M059J (cell line): ENCODE measurements around the gene RAB3B. TPM values are rescaled to one million over a fixed set of nuclear protein-coding genes. Genes with fewer than 3 reads are reported as not detected.
"Not testable (repeated sequence)": the region's sequence is repeated elsewhere in the genome, so short reads cannot be mapped to it uniquely, and the experiment has no call there.

Source experiments
- DNase-seq: peaks from one replicate; pipeline ENCODE4 v3.0.0-alpha.2; 2012; ENCODE audit warnings: low read depth
- total RNA-seq: library from RNA; depleted of rRNA; stranded (reverse); fragments of >200 nt; shearing (Covaris generic); gene quantifications from 2 replicates; pipeline ENCODE4 v1.2.3, GENCODE V29; 2014

RAB3B gene
- total RNA-seq, 1 experiment from 2014 or later: 12.6 TPM

DNA sequence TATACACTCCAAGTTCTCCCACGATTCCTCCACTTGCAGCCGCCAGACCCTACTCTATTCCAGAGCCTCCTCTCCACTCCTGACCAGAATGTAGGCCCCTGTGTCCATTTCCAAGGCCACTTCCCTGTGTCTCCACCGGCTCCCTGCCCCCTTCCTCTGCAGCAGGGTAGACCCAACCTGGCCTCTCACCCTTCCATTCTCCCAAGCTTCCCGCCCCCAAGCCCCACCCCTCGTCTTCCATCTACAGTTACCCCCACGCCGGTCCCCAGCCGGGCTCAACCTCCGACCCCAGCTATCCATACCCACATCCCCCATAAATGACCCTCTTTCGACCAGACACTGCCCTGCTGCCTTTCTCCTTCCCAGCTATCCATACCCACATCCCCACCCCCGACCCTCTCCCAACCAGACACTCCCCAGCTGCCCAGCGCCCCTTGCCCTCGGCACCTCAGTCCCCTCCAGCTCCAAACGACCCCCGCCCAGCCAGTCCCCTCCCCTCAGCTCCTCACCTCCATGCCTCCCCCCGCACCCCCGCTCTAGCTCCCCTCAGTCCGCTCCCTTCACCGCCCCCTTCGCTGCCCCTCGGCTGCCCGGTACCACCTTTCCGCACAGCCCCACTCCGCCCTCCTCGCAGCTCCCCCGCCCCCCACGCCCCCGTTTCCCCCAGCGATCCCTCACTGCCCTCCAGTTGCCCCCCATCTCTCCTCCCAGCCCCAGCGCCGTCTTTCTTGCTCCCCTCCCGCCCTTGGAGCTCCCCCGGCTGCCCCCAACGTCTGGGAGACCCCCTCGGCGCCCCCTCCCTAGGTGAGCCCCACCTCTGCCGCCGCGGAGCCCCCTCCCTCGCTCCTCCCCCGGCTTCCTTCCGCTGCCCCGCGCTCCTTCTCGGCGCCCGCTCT lies 670 bp downstream of the RAB3B start:
- no peak for DNase-seq

DNA sequence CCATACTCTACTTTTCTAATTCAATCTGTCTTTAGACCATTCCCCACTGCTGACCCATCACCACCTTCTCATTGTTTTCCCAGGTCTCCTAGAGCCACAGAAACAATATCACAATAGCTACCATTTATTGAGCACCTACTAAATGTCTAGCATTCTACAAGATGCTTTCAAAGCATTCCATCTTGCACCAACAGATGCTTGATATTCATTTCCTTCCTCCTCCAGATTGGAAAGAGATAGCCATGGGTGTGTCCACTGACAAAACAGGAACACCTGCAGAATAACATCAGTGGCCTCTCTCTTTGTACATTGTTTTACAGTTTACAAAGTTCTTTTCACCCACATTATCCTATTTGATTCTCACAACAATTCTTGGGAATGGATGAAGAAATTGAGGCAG lies 2.2 kb downstream of the RAB3B start:
- DNase-seq: no peak

DNA sequence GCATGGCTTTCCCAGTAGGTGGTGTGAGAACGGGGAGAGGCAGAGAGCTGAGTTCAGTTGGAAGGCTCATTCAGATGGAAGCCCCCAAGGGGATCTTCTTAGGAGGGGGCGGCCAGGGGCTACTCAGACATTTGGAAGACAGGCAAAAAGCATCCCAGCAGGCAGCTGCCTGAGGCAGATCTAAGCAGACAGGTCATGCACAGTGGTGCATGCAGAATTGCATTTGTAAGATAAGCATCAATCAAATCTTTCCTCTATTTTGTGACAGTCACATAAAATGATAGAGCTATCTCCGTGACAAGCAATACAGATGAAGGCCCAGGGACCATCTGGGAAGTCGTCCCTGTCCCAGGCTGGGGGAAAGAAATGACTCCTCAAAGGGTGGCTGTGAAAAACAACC lies 3.8 kb downstream of the RAB3B start:
- no peak for DNase-seq

DNA sequence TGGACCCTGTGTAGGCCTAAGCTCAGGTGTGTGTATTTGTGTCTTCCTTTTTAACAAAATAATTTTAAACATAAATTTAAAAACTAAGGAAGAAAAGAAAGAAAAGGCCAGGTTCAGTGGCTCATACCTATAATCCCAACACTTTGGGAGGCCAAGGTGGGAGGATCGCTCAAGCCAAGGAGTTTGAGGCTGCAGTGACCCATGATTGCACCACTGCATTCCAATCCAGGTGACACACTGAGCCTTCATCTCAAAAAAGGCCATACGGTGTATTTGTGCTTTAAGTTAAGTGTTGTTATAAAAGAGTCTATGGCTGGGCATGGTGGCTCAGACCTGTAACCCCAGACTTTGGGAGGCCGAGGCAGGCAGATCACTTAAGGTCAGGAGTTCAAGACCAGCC lies 8.3 kb downstream of the RAB3B start:
- DNase-seq: no peak

DNA sequence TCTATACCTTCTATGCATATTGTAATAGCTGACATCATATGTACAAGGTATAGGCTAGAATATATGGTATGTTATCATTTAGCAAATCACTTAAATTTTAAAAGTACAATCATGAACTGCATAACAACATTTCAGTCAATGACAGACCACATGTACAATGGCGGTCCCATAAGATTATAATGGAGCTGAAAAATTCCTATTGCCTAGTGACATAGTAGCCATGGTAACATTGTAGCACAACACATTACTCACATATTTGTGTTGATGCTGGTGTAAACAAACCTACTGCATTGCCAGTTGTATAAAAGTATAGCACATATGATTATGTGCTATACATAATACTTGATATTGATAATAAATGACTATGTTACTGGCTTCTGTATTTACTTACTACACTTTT lies 8.9 kb downstream of the RAB3B start:
- DNase-seq: no peak

DNA sequence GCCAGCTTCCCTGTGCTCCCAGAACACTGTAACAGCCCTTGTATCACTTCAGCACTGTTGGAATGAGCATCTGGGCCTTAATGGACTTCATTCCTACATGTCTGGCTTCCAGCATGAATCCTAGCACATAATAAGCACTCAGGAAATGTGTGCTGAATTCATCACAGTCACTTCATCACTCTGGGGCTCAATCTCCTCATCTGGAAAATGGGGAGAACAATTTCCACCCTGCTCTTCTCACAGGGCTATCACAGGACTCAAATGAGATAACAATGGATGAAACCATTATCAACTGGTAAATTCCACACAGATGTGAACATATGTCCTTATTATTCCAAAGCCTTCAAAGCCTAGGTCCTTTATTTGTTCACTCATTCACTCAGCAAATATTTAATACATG lies 12.4 kb downstream of the RAB3B start:
- DNase-seq: no peak

DNA sequence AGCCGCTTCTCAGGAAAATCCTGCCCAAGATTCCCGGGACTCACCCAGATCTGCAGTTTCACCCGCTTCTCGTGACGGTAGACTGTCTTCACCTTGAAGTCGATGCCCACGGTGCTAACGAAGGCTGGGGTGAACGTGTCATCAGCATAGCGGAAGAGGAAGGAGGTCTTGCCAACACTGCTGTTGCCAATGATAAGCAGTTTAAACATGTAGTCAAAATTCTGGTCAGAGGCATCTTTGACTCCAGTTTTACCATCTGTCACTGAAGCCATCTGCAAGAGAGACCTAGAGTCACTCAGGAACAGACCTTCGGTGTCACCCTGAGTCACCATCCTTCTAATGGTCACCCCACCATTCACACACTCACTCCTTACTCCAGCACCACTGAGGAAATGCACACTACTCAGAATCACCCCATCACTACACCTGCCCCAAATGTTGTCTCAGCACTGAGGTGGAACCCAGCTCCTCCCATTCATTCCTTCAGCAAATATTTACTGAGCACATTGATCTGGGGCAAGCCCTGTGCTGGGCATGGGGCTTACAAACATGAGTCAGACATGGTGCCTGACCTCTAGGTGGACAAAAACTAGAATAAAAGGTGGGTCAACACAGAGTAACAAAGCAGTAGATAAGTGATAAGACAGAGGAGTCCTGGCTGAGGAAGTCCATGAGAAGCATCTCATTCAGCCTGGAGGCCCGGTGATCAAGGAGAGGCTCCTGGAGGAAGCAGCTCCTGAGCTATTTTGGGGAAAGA lies 13.5 kb downstream of the RAB3B start:
- DNase-seq: no peak

DNA sequence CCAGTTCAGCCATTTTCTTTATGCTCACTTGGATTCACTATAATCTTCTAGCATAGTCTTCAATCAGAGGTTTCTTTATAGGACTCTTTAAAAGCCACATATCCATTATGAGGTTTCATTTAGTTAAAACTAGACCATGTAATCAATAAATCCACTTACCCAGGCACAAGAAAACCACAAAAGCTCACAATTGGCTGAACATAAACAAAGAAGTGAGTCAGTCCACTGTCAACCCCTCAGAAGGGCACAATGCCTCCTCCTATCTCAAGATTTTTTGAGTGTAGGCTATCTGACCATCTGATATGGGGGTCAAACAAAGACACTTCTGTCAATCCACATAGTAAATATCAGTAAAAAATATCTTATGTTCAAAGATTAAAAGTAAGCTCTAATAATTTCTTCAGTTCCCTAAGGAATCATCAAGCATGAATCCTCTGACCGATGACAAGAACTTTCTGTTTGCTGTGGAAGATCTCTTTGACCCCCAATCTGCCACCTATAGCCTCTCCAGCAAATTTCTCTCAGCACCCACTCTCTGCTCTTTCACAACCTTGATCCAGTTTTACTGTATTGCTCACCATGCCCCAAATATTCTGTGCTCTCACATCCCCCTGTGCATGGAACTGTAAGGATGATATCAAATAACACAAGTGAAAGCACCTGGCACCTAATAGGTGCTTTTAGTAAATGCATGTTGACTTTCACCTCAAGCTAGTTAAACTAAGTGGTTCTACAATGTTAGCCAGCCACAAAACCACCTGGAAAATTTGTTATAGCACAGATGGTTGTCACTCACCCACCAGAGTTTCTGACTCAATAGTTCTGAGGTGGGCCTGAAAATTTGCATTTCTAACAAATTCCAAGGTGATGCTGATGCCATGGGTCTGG lies 16.7 kb downstream of the RAB3B start:
- DNase-seq: peak; percentile 81

DNA sequence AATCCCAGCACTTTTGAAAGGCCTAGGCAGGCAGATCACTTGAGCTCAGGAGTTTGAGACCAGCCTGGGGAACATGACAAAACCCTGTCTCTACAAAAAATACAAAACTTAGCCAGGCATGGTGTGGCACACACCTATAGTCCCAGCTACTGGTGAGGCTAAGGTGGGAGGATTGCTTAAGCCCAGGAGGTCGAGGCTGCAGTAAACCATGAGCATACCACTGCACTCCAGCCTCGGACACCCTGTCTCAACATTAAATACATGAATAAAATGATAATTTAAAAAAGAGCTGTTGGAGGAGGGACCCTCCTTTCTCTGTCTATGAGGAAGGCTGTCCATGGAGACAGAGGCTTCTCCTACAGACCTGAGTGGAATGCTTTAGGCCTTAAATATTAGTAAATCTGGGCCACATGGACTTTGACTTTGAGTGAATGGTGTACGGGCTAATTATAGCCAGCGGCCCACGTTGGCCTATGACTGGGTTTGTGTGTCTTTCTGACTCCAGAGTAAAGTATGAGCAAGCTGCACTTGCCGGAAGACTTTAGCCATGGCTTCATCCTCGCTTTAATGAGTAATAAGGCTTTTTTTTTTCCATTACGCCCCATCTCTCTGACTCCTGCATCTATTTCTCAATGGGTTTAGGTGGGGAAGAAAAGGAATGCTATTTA lies 21.3 kb downstream of the RAB3B start:
- DNase-seq: peak; percentile 95

DNA sequence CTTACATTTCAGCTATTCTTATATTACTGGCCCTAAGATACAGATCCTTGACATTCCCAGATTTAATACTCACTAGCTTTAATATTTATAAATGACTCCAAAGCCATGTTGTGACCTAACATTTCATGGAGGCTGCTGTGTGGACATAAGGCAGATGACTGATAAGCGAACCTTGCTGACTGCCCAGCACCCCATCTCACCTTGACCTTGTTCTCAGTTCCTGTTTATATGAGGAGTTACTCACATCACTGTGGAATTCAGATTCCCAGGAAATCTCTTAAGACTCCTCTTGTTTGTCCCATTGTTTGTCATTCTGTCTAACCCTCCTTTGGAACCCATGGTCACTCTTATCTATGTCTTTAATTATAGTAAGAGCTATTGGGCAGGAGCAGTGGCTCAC lies 21.9 kb downstream of the RAB3B start:
- DNase-seq: peak; percentile 55

DNA sequence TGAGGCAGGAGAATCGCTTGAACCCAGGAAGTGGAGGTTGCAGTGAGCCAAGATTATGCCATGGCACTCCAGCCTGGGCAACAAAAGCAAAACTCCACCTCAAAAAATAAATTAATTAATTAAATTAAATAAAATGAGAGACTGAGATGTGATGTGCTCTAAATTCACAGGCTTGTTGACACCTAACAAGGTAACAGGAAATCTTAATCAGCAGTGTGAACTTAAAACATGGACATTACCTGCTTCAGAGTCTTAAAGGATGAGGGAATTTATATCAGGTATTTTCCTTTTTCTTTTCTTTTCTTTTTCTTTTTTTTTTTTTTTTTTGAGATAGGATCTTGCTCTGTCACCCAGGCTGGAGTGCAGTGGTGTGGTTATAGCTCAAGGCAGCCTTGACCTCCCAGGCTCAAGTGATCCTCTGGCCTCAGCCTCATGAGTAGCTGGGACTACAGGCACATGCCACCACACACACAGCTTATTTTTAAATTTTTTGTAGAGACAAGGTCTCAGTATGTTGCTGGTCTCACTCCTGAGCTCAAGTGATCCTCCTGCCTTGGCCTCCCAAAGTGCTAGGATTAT lies 23.2 kb downstream of the RAB3B start:
- not testable (repeated sequence) for DNase-seq

DNA sequence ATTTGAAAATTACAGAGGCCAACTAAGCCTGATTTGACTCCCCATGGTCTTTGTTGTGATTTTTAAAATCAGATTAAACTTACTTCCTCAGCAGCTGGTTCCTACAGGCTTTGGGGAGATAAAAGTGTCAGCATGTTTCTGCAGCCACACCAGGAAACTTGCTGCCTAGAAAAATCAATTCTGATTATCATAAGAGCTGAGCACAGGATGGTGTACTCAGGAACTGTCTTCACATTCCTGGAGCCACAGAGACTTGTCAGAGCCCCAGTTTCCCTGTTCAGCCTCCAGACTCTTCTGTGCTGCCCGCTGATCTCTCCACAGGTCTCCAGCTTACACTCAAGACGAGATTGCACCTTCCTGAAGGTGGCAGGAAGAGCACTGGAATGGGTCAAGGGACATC lies 23.9 kb downstream of the RAB3B start:
- no peak for DNase-seq

DNA sequence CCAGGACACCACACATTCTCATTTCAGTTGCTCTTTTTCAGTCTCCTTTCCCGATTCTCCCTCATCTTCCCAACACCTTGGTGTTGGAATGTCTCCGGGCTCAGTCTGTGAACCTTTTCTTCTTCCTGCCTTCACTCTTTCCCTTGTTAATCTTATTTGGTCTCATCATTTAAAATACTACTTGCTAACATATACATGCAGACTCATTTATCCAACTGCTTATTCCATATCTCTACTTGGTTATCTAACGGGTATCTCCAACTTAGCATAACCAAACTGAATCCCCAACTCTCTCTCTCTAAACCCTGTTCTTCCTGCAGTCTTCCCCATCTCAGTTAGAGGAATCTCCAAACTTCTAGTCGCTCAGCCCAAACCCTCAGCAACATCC lies 26.2 kb downstream of the RAB3B start:
- no peak for DNase-seq

DNA sequence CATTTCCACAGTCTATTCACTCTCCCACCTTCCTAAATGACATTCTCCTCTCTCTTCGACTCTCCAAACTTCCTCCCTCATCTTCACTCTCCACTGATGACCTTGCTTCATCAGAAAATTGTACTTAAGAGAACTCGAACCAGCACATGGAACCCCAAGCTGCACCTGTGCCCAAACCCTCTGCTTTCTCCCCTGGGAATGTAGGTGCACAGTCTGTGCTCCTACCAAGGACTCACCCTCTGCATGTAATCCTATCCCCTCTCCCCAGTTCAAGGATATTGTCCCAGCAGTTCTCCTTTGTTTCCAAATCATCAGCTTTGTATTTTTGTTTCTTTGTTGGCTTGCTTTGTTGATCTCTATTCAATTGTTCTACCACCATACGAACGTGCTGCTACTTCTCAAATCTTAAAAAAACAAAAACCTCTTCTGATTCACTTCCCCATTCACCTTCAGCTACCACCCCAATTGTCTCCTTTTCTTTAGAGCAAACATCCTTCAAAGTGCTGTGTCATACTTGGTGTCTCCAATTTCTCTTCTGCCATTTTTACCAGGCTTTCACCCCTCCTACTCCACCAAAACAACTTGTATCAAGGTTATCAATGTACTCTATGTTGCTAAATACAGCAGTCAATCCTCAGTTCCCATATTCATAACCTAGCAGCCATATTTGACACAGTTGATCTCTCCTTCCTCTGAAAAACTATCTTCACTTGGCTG lies 26.8 kb downstream of the RAB3B start:
- no peak for DNase-seq

DNA sequence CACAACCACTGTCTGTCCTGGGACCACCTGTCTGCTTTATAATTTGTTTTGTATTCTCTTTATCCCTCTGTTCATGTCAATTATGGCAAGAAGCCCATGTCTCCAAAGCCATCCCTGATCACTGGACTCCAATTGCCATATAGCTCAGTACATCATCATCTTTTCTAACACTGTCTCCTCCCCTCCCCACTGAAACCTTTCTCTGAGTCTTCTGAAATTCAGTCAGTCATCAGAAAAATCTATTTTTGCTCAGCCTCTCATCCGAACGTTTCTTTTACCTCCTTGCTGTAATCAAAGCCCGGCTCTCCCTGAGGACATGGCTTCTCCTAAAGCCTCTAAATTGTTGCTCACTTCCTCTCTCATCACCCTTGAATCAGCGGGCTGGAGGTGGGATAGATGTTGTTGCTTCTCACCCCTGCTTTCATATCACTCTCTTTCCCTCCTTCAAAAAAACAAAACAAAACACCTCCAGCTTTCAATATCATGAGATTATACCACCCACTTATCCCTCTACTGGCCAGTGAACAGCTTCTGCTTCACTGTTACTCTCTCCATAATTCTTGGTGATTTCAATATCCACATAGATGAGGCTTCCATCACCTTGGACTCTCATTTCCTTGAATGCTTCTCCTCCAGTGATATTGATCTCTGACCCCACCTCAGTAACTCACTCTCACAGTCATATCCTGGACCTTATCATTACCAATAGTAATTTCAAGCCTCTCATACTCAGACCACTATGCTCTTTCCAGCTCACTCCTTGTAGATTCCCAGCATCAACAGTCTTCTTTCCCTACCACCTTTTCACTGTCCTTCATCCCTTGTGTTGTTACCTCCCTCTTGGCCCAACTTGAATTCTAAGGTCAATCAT lies 27.8 kb downstream of the RAB3B start:
- DNase-seq: no peak

DNA sequence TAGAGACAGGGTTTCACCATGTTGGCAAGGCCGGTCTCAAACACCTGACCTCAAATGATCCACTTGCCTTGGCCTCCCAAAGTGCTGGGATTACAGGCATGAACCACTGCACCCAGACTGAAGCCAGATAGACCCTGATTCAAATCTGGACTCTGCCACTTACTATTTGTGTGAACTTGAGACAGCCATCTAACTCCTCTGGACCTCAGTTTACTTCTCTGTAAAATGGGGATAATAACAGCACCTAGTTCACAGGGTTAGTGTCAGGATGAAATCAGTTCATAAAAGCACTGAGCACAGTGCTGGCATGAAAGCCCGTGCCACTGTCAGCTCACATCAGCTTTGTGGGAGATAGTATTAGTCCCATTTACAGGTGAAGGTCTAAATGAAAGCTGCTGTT lies 28.5 kb downstream of the RAB3B start:
- no peak for DNase-seq

DNA sequence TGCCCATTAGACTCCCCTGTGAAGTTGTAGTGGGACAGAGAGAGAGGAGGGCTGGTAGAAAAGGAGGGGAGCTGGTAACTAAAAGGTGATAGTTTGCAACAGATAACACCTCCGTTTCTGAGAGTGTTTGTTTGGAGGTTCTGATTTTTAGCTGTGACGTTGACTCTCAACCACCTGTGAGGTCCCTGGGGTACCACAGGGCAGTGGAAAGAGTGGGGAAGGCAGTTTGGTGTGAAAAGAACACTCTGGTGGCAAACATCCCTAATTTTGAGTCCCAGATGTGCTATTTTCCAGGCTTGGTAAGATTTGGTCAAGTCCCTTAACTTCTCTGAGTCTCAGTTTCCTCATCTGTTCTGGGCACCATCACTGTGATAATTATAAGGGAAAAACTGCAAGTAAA lies 29.3 kb downstream of the RAB3B start:
- no peak for DNase-seq

DNA sequence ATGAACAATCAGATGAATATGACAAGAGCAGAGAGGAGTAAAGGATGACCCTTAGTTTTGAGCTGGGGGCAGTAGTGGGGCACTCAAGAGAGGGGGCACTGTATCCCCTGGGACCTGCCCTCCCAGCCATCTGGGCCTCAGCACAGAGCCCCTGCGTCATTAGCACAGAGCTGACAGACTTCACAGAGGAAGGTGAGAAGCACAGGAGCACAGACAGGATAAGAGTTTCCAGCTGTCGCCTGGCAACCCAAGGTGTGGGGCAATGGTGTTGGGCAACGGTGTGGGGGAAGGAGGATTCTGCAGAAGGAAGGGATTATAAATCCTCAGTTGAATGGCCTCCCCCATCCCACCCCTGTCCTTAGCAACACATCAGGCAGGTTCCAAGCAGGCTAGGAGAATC lies 30.2 kb downstream of the RAB3B start:
- DNase-seq: no peak

DNA sequence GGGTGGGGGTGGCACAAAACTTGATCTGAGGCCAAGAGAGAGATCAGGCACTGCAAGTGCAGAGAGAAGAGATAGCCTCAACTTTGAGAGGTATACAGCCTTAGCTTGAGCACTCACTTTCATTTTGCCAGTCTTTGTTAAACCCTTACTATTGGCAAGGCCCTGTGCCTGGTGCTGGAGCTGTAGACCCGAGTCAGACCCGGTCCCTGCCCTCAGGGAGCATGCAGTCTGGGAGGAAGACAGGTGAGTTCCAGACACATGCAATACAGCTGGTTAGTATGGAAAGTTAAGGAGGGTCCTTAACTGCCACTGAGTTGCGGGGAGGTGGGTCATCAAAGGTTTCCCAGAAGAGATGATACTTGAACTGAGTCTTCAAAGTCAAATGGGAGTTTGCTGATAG lies 31.7 kb downstream of the RAB3B start:
- no peak for DNase-seq

DNA sequence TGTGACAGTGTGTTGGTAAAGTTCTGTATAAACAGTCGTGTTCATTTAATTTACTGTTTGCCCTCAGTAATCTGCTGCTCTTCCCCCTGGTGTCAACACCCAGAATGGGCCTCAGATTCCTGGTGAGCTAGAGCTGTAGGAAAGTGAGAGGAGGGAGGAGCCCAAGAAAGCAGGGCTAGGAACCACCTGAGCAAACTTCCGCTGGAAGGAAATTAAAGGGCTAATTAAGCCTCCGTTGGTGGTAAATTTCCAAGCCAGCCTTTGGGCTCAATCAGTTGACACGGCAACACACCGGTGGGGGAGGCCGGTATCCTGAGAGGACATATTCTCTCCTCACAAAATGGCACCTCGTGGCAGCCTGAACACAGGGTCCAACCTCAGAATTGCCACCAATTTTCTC lies 32.9 kb downstream of the RAB3B start:
- DNase-seq: no peak
